ENCODE data around the gene PRPF40B. TPM values are rescaled to one million over a fixed set of nuclear protein-coding genes. Genes with fewer than 3 reads are reported as not detected.
A peak's percentile ranks its signal among the peaks of the same experiment; 100 is the strongest.

PRPF40B gene
- polyA plus RNA-seq, result 10 to 100 TPM in 1 of 4 donors, 1 to 10 TPM in 3; 2.5 to 15.6 (median 6.5) TPM
- long read RNA-seq, donor 1, result 0 reads
- long read RNA-seq, donor 2, result 0 reads
- long read RNA-seq, donor 3, result 0 reads
- long read RNA-seq, donor 4, result 0 reads
- long read RNA-seq, donor 5, result 0 reads
- long read RNA-seq, donor 6, partial matches to known transcripts, result 0 of 1 reads
- long read RNA-seq, donor 6, other reads (novel, unspliced or antisense), result 0 of 1 reads
- long read RNA-seq, donor 7, result 0 reads
- long read RNA-seq, donor 8, result 0 reads
- long read RNA-seq, donor 9, result 0 reads
- long read RNA-seq, donor 10, partial matches to known transcripts, result 26 of 26 reads
- long read RNA-seq, donor 10, other reads (novel, unspliced or antisense), result 0 of 26 reads

GRCh38 chr12:49623142-49623904, at the start of gene PRPF40B:
Gene PRPF40B (plus strand): TSS chr12:49623561. CDS start chr12:49623591, 30 bp downstream.
- no peaks in the 10 kb centered on the region for H3K36me3 ChIP-seq (ENCODE audit: control insufficient read depth in 3 of 3, insufficient read depth in 2 of 3, low read depth in 1 of 3, low read length in 3 of 3)
- H3K27me3 ChIP-seq (ENCODE audit: control insufficient read depth in 3 of 3, insufficient read depth in 3 of 3, low read length in 3 of 3), result peaks cover 0 to 8% (median 0%) of the 10 kb centered on the region in 3 donors
- H3K27ac ChIP-seq (ENCODE audit: low read depth in 1 of 3, low read length in 2 of 3), result peak within 1 kb of the TSS in 2 of 3 donors; percentile 80 to 82
- 0 to 2% (median 1%) methylated on average over 43 to 76 of the region's 76 CpGs for WGBS, 3 donors
- FAIRE-seq, result no peak
- H3K4me3 ChIP-seq (ENCODE audit: low read depth in 1 of 3, low read length in 3 of 3), result peak within 1 kb of the TSS; percentile 32 to 80 (median 68)
- DNase-seq, result peak; percentile 87 to 93
- no peaks in the 10 kb centered on the region for H3K9me3 ChIP-seq (ENCODE audit: control insufficient read depth in 2 of 2, insufficient read depth in 1 of 2, low read depth in 1 of 2, low read length in 1 of 2)
- H3K4me1 ChIP-seq (ENCODE audit: control insufficient read depth in 3 of 3, insufficient read depth in 2 of 3, low read depth in 1 of 3, low read length in 2 of 3), result peaks cover 3 to 19% (median 13%) of the 10 kb centered on the region in 3 donors

GRCh38 chr12:49577589-49578315, 45.6 kb upstream of the PRPF40B start:
- no peak for FAIRE-seq
- peaks cover 0 to 1% (median 0%) of the 10 kb centered on the region in 3 donors for H3K4me1 ChIP-seq (ENCODE audit: control insufficient read depth in 3 of 3, insufficient read depth in 2 of 3, low read depth in 1 of 3, low read length in 2 of 3)
- no peaks in the 10 kb centered on the region for H3K27me3 ChIP-seq (ENCODE audit: control insufficient read depth in 3 of 3, insufficient read depth in 3 of 3, low read length in 3 of 3)
- H3K9me3 ChIP-seq (ENCODE audit: control insufficient read depth in 2 of 2, insufficient read depth in 1 of 2, low read depth in 1 of 2, low read length in 1 of 2), result no peaks in the 10 kb centered on the region
- 79 to 85% (median 82%) methylated on average over 9 of the region's 9 CpGs for WGBS, 3 donors
- H3K4me3 ChIP-seq (ENCODE audit: low read depth in 1 of 3, low read length in 3 of 3), result no peak overlapping the region
- no peak overlapping the region for H3K27ac ChIP-seq (ENCODE audit: low read depth in 1 of 3, low read length in 2 of 3)
- peaks cover 0 to 8% (median 2%) of the 10 kb centered on the region in 3 donors for H3K36me3 ChIP-seq (ENCODE audit: control insufficient read depth in 3 of 3, insufficient read depth in 2 of 3, low read depth in 1 of 3, low read length in 3 of 3)
- DNase-seq, result no peak

GRCh38 chr12:49578471-49579112, 44.8 kb upstream of the PRPF40B start:
- FAIRE-seq (no peak), DNase-seq (no peak)
- H3K9me3 ChIP-seq (ENCODE audit: control insufficient read depth in 2 of 2, insufficient read depth in 1 of 2, low read depth in 1 of 2, low read length in 1 of 2), result no peaks in the 10 kb centered on the region
- H3K27ac ChIP-seq (ENCODE audit: low read depth in 1 of 3, low read length in 2 of 3), result no peak overlapping the region
- no peak overlapping the region for H3K4me3 ChIP-seq (ENCODE audit: low read depth in 1 of 3, low read length in 3 of 3)
- peaks cover 0 to 13% (median 2%) of the 10 kb centered on the region in 3 donors for H3K36me3 ChIP-seq (ENCODE audit: control insufficient read depth in 3 of 3, insufficient read depth in 2 of 3, low read depth in 1 of 3, low read length in 3 of 3)
- H3K27me3 ChIP-seq (ENCODE audit: control insufficient read depth in 3 of 3, insufficient read depth in 3 of 3, low read length in 3 of 3), result no peaks in the 10 kb centered on the region
- peaks cover 0 to 6% (median 0%) of the 10 kb centered on the region in 3 donors for H3K4me1 ChIP-seq (ENCODE audit: control insufficient read depth in 3 of 3, insufficient read depth in 2 of 3, low read depth in 1 of 3, low read length in 2 of 3)
- WGBS, 3 donors, result 86 to 89% (median 88%) methylated on average over 13 of the region's 13 CpGs

GRCh38 chr12:49580572-49581535, 42.5 kb upstream of the PRPF40B start:
- Histone ChIP-seq H3K4me3 (ENCODE audit: low read depth in 1 of 3, low read length in 3 of 3) (no peak overlapping the region), H3K36me3 (ENCODE audit: control insufficient read depth in 3 of 3, insufficient read depth in 2 of 3, low read depth in 1 of 3, low read length in 3 of 3) (peaks cover 0 to 29% (median 0%) of the 10 kb centered on the region in 3 donors), H3K27me3 (ENCODE audit: control insufficient read depth in 3 of 3, insufficient read depth in 3 of 3, low read length in 3 of 3) (no peaks in the 10 kb centered on the region), H3K27ac (ENCODE audit: low read depth in 1 of 3, low read length in 2 of 3) (no peak overlapping the region), H3K9me3 (ENCODE audit: control insufficient read depth in 2 of 2, insufficient read depth in 1 of 2, low read depth in 1 of 2, low read length in 1 of 2) (no peaks in the 10 kb centered on the region), H3K4me1 (ENCODE audit: control insufficient read depth in 3 of 3, insufficient read depth in 2 of 3, low read depth in 1 of 3, low read length in 2 of 3) (peaks cover 0 to 6% (median 0%) of the 10 kb centered on the region in 3 donors)
- FAIRE-seq (no peak), DNase-seq (peak; percentile 73 to 82)
- WGBS, 3 donors, result 31 to 37% (median 34%) methylated on average over 8 of the region's 8 CpGs

GRCh38 chr12:49582201-49582600, 41.2 kb upstream of the PRPF40B start:
- DNase-seq (no peak), FAIRE-seq (no peak)
- no peak overlapping the region for H3K4me3 ChIP-seq (ENCODE audit: low read depth in 1 of 3, low read length in 3 of 3)
- no peaks in the 10 kb centered on the region for H3K27me3 ChIP-seq (ENCODE audit: control insufficient read depth in 3 of 3, insufficient read depth in 3 of 3, low read length in 3 of 3)
- H3K27ac ChIP-seq (ENCODE audit: low read depth in 1 of 3, low read length in 2 of 3), result no peak overlapping the region
- H3K4me1 ChIP-seq (ENCODE audit: control insufficient read depth in 3 of 3, insufficient read depth in 2 of 3, low read depth in 1 of 3, low read length in 2 of 3), result peaks cover 0 to 6% (median 0%) of the 10 kb centered on the region in 3 donors
- H3K9me3 ChIP-seq (ENCODE audit: control insufficient read depth in 2 of 2, insufficient read depth in 1 of 2, low read depth in 1 of 2, low read length in 1 of 2), result no peaks in the 10 kb centered on the region
- WGBS, 3 donors, result 71 to 88% (median 79%) methylated on average over 1 of the region's 1 CpG
- H3K36me3 ChIP-seq (ENCODE audit: control insufficient read depth in 3 of 3, insufficient read depth in 2 of 3, low read depth in 1 of 3, low read length in 3 of 3), result peaks cover 0 to 36% (median 0%) of the 10 kb centered on the region in 3 donors

- no peaks in the 10 kb centered on the region for H3K9me3 ChIP-seq (ENCODE audit: control insufficient read depth in 2 of 2, insufficient read depth in 1 of 2, low read depth in 1 of 2, low read length in 1 of 2)
- H3K4me1 ChIP-seq (ENCODE audit: control insufficient read depth in 3 of 3, insufficient read depth in 2 of 3, low read depth in 1 of 3, low read length in 2 of 3), result peaks cover 0 to 6% (median 0%) of the 10 kb centered on the region in 3 donors
- WGBS, 3 donors, result 28 to 52% (median 34%) methylated on average over 4 of the region's 4 CpGs
- no peak overlapping the region for H3K27ac ChIP-seq (ENCODE audit: low read depth in 1 of 3, low read length in 2 of 3)
- FAIRE-seq, result no peak
- no peak overlapping the region for H3K4me3 ChIP-seq (ENCODE audit: low read depth in 1 of 3, low read length in 3 of 3)
- no peaks in the 10 kb centered on the region for H3K27me3 ChIP-seq (ENCODE audit: control insufficient read depth in 3 of 3, insufficient read depth in 3 of 3, low read length in 3 of 3)
- DNase-seq, result peak; percentile 7 to 30
- peaks cover 0 to 39% (median 0%) of the 10 kb centered on the region in 3 donors for H3K36me3 ChIP-seq (ENCODE audit: control insufficient read depth in 3 of 3, insufficient read depth in 2 of 3, low read depth in 1 of 3, low read length in 3 of 3)
Observed at GRCh38 chr12:49582850-49583249, 40.5 kb upstream of the PRPF40B start.

GRCh38 chr12:49583366-49584094, 39.8 kb upstream of the PRPF40B start:
- no peak overlapping the region for H3K27ac ChIP-seq (ENCODE audit: low read depth in 1 of 3, low read length in 2 of 3)
- peaks cover 0 to 46% (median 0%) of the 10 kb centered on the region in 3 donors for H3K36me3 ChIP-seq (ENCODE audit: control insufficient read depth in 3 of 3, insufficient read depth in 2 of 3, low read depth in 1 of 3, low read length in 3 of 3)
- H3K27me3 ChIP-seq (ENCODE audit: control insufficient read depth in 3 of 3, insufficient read depth in 3 of 3, low read length in 3 of 3), result no peaks in the 10 kb centered on the region
- FAIRE-seq (no peak), DNase-seq (no peak)
- no peaks in the 10 kb centered on the region for H3K9me3 ChIP-seq (ENCODE audit: control insufficient read depth in 2 of 2, insufficient read depth in 1 of 2, low read depth in 1 of 2, low read length in 1 of 2)
- WGBS, 3 donors, result 80 to 93% (median 84%) methylated on average over 13 of the region's 13 CpGs
- no peak overlapping the region for H3K4me3 ChIP-seq (ENCODE audit: low read depth in 1 of 3, low read length in 3 of 3)
- peaks cover 0 to 6% (median 0%) of the 10 kb centered on the region in 3 donors for H3K4me1 ChIP-seq (ENCODE audit: control insufficient read depth in 3 of 3, insufficient read depth in 2 of 3, low read depth in 1 of 3, low read length in 2 of 3)

Measured in small intestine (tissue), 16 donors.